ENCODE results near the gene AKAP8.
"Not testable (repeated sequence)": the region's sequence is repeated elsewhere in the genome, so short reads cannot be mapped to it uniquely, and the experiment has no call there.

AKAP8 gene

GRCh38 chr19:15418231-15418578, 38.6 kb upstream of the AKAP8 start:
- no peak for DNase-seq (ENCODE audit: low spot score in 2 of 2)
- H3K9me3 Mint-ChIP-seq: no peaks in the 10 kb centered on the region
- H3K4me1 Mint-ChIP-seq: peaks cover 46% of the 10 kb centered on the region
- H3K27ac Mint-ChIP-seq: peak overlapping the region; percentile 98
- ATAC-seq: no peak
- H3K4me3 Mint-ChIP-seq: peak overlapping the region; percentile 92
- peaks cover 53% of the 10 kb centered on the region for H3K36me3 Mint-ChIP-seq

- DNase-seq (ENCODE audit: low spot score in 2 of 2) (no peak), ATAC-seq (no peak)
- Mint-ChIP-seq H3K4me3 (peak overlapping the region; percentile 92), H3K36me3 (peaks cover 48% of the 10 kb centered on the region), H3K27ac (peak overlapping the region; percentile 98), H3K9me3 (no peaks in the 10 kb centered on the region), H3K4me1 (peaks cover 51% of the 10 kb centered on the region)
Observed at GRCh38 chr19:15417699-15418098, 38.1 kb upstream of the AKAP8 start.

GRCh38 chr19:15412832-15413231, 33.2 kb upstream of the AKAP8 start:
- Mint-ChIP-seq H3K4me3 (no peak overlapping the region), H3K27ac (peak overlapping the region; percentile 52), H3K4me1 (peaks cover 37% of the 10 kb centered on the region), H3K36me3 (peaks cover 46% of the 10 kb centered on the region), H3K9me3 (no peaks in the 10 kb centered on the region)
- ATAC-seq: no peak
- DNase-seq (ENCODE audit: low spot score in 2 of 2): no peak

GRCh38 chr19:15411351-15411750, 31.8 kb upstream of the AKAP8 start:
- H3K27ac Mint-ChIP-seq; H3K4me3 Mint-ChIP-seq; DNase-seq (ENCODE audit: low spot score in 2 of 2); ATAC-seq; H3K9me3 Mint-ChIP-seq: not testable (repeated sequence)
- Mint-ChIP-seq H3K36me3 (peaks cover 59% of the 10 kb centered on the region), H3K4me1 (peaks cover 24% of the 10 kb centered on the region)

- Mint-ChIP-seq H3K4me1 (peaks cover 29% of the 10 kb centered on the region), H3K27ac (peak overlapping the region; percentile 75), H3K36me3 (peaks cover 67% of the 10 kb centered on the region), H3K9me3 (no peaks in the 10 kb centered on the region), H3K4me3 (no peak overlapping the region)
- ATAC-seq (no peak), DNase-seq (ENCODE audit: low spot score in 2 of 2) (no peak)
Observed at GRCh38 chr19:15404780-15405211, 25.2 kb upstream of the AKAP8 start.

- Mint-ChIP-seq H3K27ac (peak overlapping the region; percentile 75), H3K36me3 (peaks cover 68% of the 10 kb centered on the region), H3K9me3 (no peaks in the 10 kb centered on the region), H3K4me1 (peaks cover 26% of the 10 kb centered on the region), H3K4me3 (no peak overlapping the region)
- ATAC-seq: no peak
- DNase-seq (ENCODE audit: low spot score in 2 of 2): no peak
Observed at GRCh38 chr19:15404097-15404779, 24.7 kb upstream of the AKAP8 start.

- no peak for ATAC-seq
- Mint-ChIP-seq H3K4me3 (no peak overlapping the region), H3K4me1 (peaks cover 23% of the 10 kb centered on the region), H3K36me3 (peaks cover 65% of the 10 kb centered on the region), H3K9me3 (no peaks in the 10 kb centered on the region), H3K27ac (peak overlapping the region; percentile 34)
- no peak for DNase-seq (ENCODE audit: low spot score in 2 of 2)
Observed at GRCh38 chr19:15403151-15403531, 23.6 kb upstream of the AKAP8 start.

GRCh38 chr19:15402411-15403150, 23.0 kb upstream of the AKAP8 start:
- ATAC-seq: no peak
- H3K36me3 Mint-ChIP-seq: peaks cover 65% of the 10 kb centered on the region
- no peak for DNase-seq (ENCODE audit: low spot score in 2 of 2)
- H3K9me3 Mint-ChIP-seq: no peaks in the 10 kb centered on the region
- no peak overlapping the region for H3K4me3 Mint-ChIP-seq
- peaks cover 23% of the 10 kb centered on the region for H3K4me1 Mint-ChIP-seq
- peak overlapping the region; percentile 34 for H3K27ac Mint-ChIP-seq

GRCh38 chr19:15401397-15401710, 21.8 kb upstream of the AKAP8 start:
- peaks cover 66% of the 10 kb centered on the region for H3K36me3 Mint-ChIP-seq
- DNase-seq (ENCODE audit: low spot score in 2 of 2): no peak
- no peak overlapping the region for H3K27ac Mint-ChIP-seq
- no peak overlapping the region for H3K4me3 Mint-ChIP-seq
- ATAC-seq: no peak
- H3K9me3 Mint-ChIP-seq: no peaks in the 10 kb centered on the region
- H3K4me1 Mint-ChIP-seq: peaks cover 28% of the 10 kb centered on the region

- Mint-ChIP-seq H3K4me3 (no peak overlapping the region), H3K36me3 (peaks cover 66% of the 10 kb centered on the region), H3K4me1 (peaks cover 27% of the 10 kb centered on the region), H3K27ac (peak overlapping the region; percentile 29), H3K9me3 (no peaks in the 10 kb centered on the region)
- DNase-seq (ENCODE audit: low spot score in 2 of 2): no peak
- no peak for ATAC-seq
Observed at GRCh38 chr19:15400521-15401396, 21.2 kb upstream of the AKAP8 start.

GRCh38 chr19:15399635-15400034, 20.0 kb upstream of the AKAP8 start:
- Mint-ChIP-seq H3K36me3 (peaks cover 73% of the 10 kb centered on the region), H3K9me3 (no peaks in the 10 kb centered on the region), H3K27ac (no peak overlapping the region), H3K4me3 (no peak overlapping the region), H3K4me1 (peaks cover 18% of the 10 kb centered on the region)
- DNase-seq (ENCODE audit: low spot score in 2 of 2) (no peak), ATAC-seq (no peak)

GRCh38 chr19:15399234-15399515, 19.6 kb upstream of the AKAP8 start:
- H3K4me1 Mint-ChIP-seq: peaks cover 13% of the 10 kb centered on the region
- no peak for ATAC-seq
- no peaks in the 10 kb centered on the region for H3K9me3 Mint-ChIP-seq
- DNase-seq (ENCODE audit: low spot score in 2 of 2): no peak
- H3K27ac Mint-ChIP-seq: no peak overlapping the region
- H3K4me3 Mint-ChIP-seq: no peak overlapping the region
- H3K36me3 Mint-ChIP-seq: peaks cover 78% of the 10 kb centered on the region

- ATAC-seq: no peak
- DNase-seq (ENCODE audit: low spot score in 2 of 2): no peak
- H3K36me3 Mint-ChIP-seq: peaks cover 82% of the 10 kb centered on the region
- peak overlapping the region; percentile 72 for H3K27ac Mint-ChIP-seq
- peaks cover 12% of the 10 kb centered on the region for H3K4me1 Mint-ChIP-seq
- no peaks in the 10 kb centered on the region for H3K9me3 Mint-ChIP-seq
- no peak overlapping the region for H3K4me3 Mint-ChIP-seq
Observed at GRCh38 chr19:15398501-15399233, 19.1 kb upstream of the AKAP8 start.

- H3K36me3 Mint-ChIP-seq: peaks cover 82% of the 10 kb centered on the region
- peak overlapping the region; percentile 72 for H3K27ac Mint-ChIP-seq
- no peak overlapping the region for H3K4me3 Mint-ChIP-seq
Observed at GRCh38 chr19:15397782-15398181, 18.2 kb upstream of the AKAP8 start.

GRCh38 chr19:15397236-15397635, 17.6 kb upstream of the AKAP8 start:
- ATAC-seq: no peak
- Mint-ChIP-seq H3K4me1 (peaks cover 12% of the 10 kb centered on the region), H3K27ac (peak overlapping the region; percentile 72), H3K9me3 (no peaks in the 10 kb centered on the region), H3K4me3 (no peak overlapping the region), H3K36me3 (peaks cover 86% of the 10 kb centered on the region)
- DNase-seq (ENCODE audit: low spot score in 2 of 2): no peak

More at GRCh38 chr19:15397782-15398181, 18.2 kb upstream of the AKAP8 start:
- ATAC-seq (no peak), DNase-seq (ENCODE audit: low spot score in 2 of 2) (no peak)
- Mint-ChIP-seq H3K9me3 (no peaks in the 10 kb centered on the region), H3K4me1 (peaks cover 12% of the 10 kb centered on the region)

All from stimulated activated effector memory CD8-positive, alpha-beta T cell treated with anti-CD3 and anti-CD28 coated beads, Interleukin-12 subunit alpha, Interleukin-12 subunit beta, amount 100 ng/mL, for 72 hours (primary cell).